Kidney epithelial cell (primary cell): ENCODE measurements around the gene SAMD8. TPM values are rescaled to one million over a fixed set of nuclear protein-coding genes. Genes with fewer than 3 reads are reported as not detected.

ENCODE experiments used
- DNase-seq: peaks from one replicate; pipeline ENCODE4 v3.0.0-alpha.2; 2010; ENCODE audit warnings: low read depth
- H3K27me3 ChIP-seq: 2 replicates; pipeline ENCODE4 v1.6.0; 2011; ENCODE audit warnings: low read length; ENCODE audit not compliant: control insufficient read depth, insufficient read depth
- H3K36me3 ChIP-seq: 2 replicates; pipeline ENCODE4 v1.5.1; 2011; ENCODE audit warnings: low read length; ENCODE audit not compliant: control insufficient read depth, insufficient read depth
- H3K4me3 ChIP-seq: 2 replicates; pipeline ENCODE4 v1.5.1; 2011; ENCODE audit warnings: low read depth, mild to moderate bottlenecking, control low read depth, low read length
- CTCF ChIP-seq: IDR thresholded peaks from 2 replicates; pipeline ENCODE4 v1.5.1; 2011; ENCODE audit warnings: mild to moderate bottlenecking, moderate library complexity, low read length, control low read depth, inconsistent platforms; ENCODE audit not compliant: insufficient read depth, poor library complexity, severe bottlenecking
- total RNA-seq: library from RNA; depleted of rRNA; stranded (reverse); fragments of >200 nt; gene quantifications from 2 replicates; pipeline ENCODE4 v1.2.3, GENCODE V29; 2015

SAMD8 gene
- total RNA-seq, 1 donor from 2014 or later: 14.9 TPM

DNA sequence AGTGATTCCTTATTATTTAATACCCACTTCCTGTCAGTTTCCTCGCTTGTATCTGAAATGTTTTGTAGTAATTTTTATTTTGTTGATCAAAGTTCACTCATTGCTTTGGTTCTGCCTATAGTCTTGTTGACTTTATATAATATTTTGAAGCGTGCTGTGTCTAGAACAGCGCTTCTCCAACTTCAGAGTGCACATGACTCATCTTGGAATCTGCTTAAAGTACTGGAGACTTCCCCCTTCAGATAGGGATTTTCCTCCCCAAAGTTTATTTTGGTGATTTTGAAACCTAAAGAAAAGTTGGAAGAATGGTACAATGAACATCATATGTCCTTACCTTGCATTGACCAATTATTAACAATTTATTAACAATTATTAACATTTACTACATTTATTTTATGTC is 118.5 kb downstream of the SAMD8 start:
- Histone ChIP-seq H3K36me3 (peaks cover 3% of the 10 kb centered on the region), H3K27me3 (no peaks in the 10 kb centered on the region), H3K4me3 (no peak overlapping the region)
- DNase-seq: no peak
- TF ChIP-seq CTCF: no peak

- peak; percentile 92 for TF ChIP-seq CTCF
- Histone ChIP-seq H3K4me3 (no peak overlapping the region), H3K27me3 (no peaks in the 10 kb centered on the region), H3K36me3 (peaks cover 3% of the 10 kb centered on the region)
- DNase-seq: no peak
These were observed 119.2 kb downstream of the SAMD8 start for GRCh38 chr10:75230600-75231038.

Other genes starting within 250 kb of the SAMD8 start
- gene VDAC2, start 99.1 kb downstream of the SAMD8 start, total RNA-seq: 188 and 251 TPM in 2 replicates
- 22.0 and 35.9 TPM in 2 replicates for gene COMTD1, start 124.3 kb downstream of the SAMD8 start, total RNA-seq